Uterus (tissue), 4 donors: Measurements from ENCODE around the gene BTG4. TPM values are rescaled to one million over a fixed set of nuclear protein-coding genes. Genes with fewer than 3 reads are reported as not detected.

Experiments used
- DNase-seq, 2 donors: peaks; one replicate each; pipeline ENCODE4 v3.0.0-alpha.2; 2019 to 2020
- H3K27ac ChIP-seq, 2 donors: fragments of 200-600 bp; sonication (generic); 1 replicate in 1 of 2; 2 replicates in 1 of 2; pipeline ENCODE4 v1.5.1; 2016 to 2018
- H3K27me3 ChIP-seq, 2 donors: fragments of 200-600 bp; sonication (generic); one replicate each; pipeline ENCODE4 v1.5.1; 2018 to 2019; ENCODE audit warnings: control low read depth in 1 of 2
- H3K36me3 ChIP-seq, 2 donors: fragments of 200-600 bp; sonication (generic); one replicate each; pipeline ENCODE4 v1.5.1; 2019; ENCODE audit warnings: control low read depth in 1 of 2
- H3K4me1 ChIP-seq, 2 donors: fragments of 200-600 bp; sonication (generic); one replicate each; pipeline ENCODE4 v1.5.1; 2018 to 2019; ENCODE audit warnings: control low read depth in 1 of 2
- H3K4me3 ChIP-seq, 2 donors: fragments of 200-600 bp; sonication (generic); 1 replicate in 1 of 2; 2 replicates in 1 of 2; pipeline ENCODE4 v1.5.1; 2018 to 2019; ENCODE audit warnings: mild to moderate bottlenecking in 1 of 2
- H3K9me3 ChIP-seq, 2 donors: fragments of 200-600 bp; sonication (generic); one replicate each; pipeline ENCODE4 v1.5.1; 2019; ENCODE audit warnings: control low read depth in 1 of 2
- CTCF ChIP-seq, 4 experiments: fragments of 200-600 bp in 2 of 4; fragments of 450-650 bp in 2 of 4; sonication (generic) in 2 of 4; IDR thresholded peaks; one replicate each; pipeline ENCODE4 v1.5.1; 2016 to 2019; ENCODE audit warnings: antibody characterized with exemption in 4 of 4, mild to moderate bottlenecking in 2 of 4, moderate library complexity in 1 of 4
- POLR2A ChIP-seq, 2 donors: fragments of 450-650 bp; IDR thresholded peaks; one replicate each; pipeline ENCODE4 v1.6.1; 2016; ENCODE audit warnings: antibody characterized with exemption in 2 of 2, mild to moderate bottlenecking in 1 of 2, moderate library complexity in 1 of 2
- intact Hi-C: fragments of 100-400 bp; cut with DNase I; formaldehyde crosslinking; loops from one replicate; pipeline ENCODE4 v1.15.1; 2023; ENCODE audit warnings: low total_unique reads
- total RNA-seq, 4 donors: library from RNA; depleted of rRNA in 3 of 4; stranded (reverse); fragments of >200 nt in 3 of 4; gene quantifications; one replicate each; pipeline versions ENCODE4 v1.1.0 to v1.2.4, GENCODE V29; 2014 to 2023
- donor health status: DM: yes; HTN: yes; CAD: no.

BTG4 gene
- total RNA-seq, 4 donors from 2014 or later: not detected

- intact Hi-C loops: no loop called here
- no peak overlapping the region for H3K4me3 ChIP-seq
- H3K4me1 ChIP-seq: no peaks in the 10 kb centered on the region
- H3K27ac ChIP-seq: no peak overlapping the region
- no peaks in the 10 kb centered on the region for H3K27me3 ChIP-seq
- H3K36me3 ChIP-seq: no peaks in the 10 kb centered on the region
- H3K9me3 ChIP-seq: no peaks in the 10 kb centered on the region
- no peak for DNase-seq
- TF ChIP-seq POLR2A (IDR thresholded peaks at IDR 0.05) (no peak), CTCF (IDR thresholded peaks at IDR 0.05) (no peak)
Observed at GRCh38 chr11:111457731-111458368, 54.3 kb downstream of the BTG4 start.

- H3K36me3 ChIP-seq: no peaks in the 10 kb centered on the region
- H3K9me3 ChIP-seq: no peaks in the 10 kb centered on the region
- no peaks in the 10 kb centered on the region for H3K4me1 ChIP-seq
- intact Hi-C loops: no loop called here
- H3K27ac ChIP-seq: no peak overlapping the region
- no peak for DNase-seq
- no peak for TF ChIP-seq POLR2A (IDR thresholded peaks at IDR 0.05)
- no peak for TF ChIP-seq CTCF (IDR thresholded peaks at IDR 0.05)
- H3K4me3 ChIP-seq: no peak overlapping the region
- H3K27me3 ChIP-seq: no peaks in the 10 kb centered on the region
Observed at GRCh38 chr11:111456859-111457730, 55.1 kb downstream of the BTG4 start.

GRCh38 chr11:111456086-111456858 lies 55.9 kb downstream of the BTG4 start:
- no peaks in the 10 kb centered on the region for H3K9me3 ChIP-seq
- no peak overlapping the region for H3K27ac ChIP-seq
- H3K36me3 ChIP-seq: no peaks in the 10 kb centered on the region
- intact Hi-C loops: no loop called here
- H3K27me3 ChIP-seq: no peaks in the 10 kb centered on the region
- no peaks in the 10 kb centered on the region for H3K4me1 ChIP-seq
- H3K4me3 ChIP-seq: no peak overlapping the region
- no peak for DNase-seq
- TF ChIP-seq CTCF (IDR thresholded peaks at IDR 0.05) (no peak), POLR2A (IDR thresholded peaks at IDR 0.05) (no peak)

GRCh38 chr11:111455291-111456085 lies 56.7 kb downstream of the BTG4 start:
- DNase-seq: no peak
- TF ChIP-seq POLR2A (IDR thresholded peaks at IDR 0.05) (no peak), CTCF (IDR thresholded peaks at IDR 0.05) (no peak)
- no peaks in the 10 kb centered on the region for H3K9me3 ChIP-seq

More at GRCh38 chr11:111455291-111456085, 56.7 kb downstream of the BTG4 start:
- Histone ChIP-seq H3K4me1 (no peaks in the 10 kb centered on the region), H3K4me3 (no peak overlapping the region), H3K36me3 (no peaks in the 10 kb centered on the region), H3K27ac (no peak overlapping the region), H3K27me3 (no peaks in the 10 kb centered on the region)
- intact Hi-C loops: no loop called here
